Nephron (organoid): ENCODE measurements around the gene TULP4.

Experiments
- H3K27ac Mint-ChIP-seq, 3 experiments: 2 replicates each; pipeline ENCODE4 v1.8.0; 2020; ENCODE audit warnings: mixed read lengths in 3 of 3, mild to moderate bottlenecking in 2 of 3, moderate library complexity in 1 of 3
- H3K27me3 Mint-ChIP-seq: 2 replicates; pipeline ENCODE4 v1.8.0; 2021; ENCODE audit warnings: low read depth, mild to moderate bottlenecking, moderate library complexity, mixed read lengths
- H3K36me3 Mint-ChIP-seq: 2 replicates; pipeline ENCODE4 v1.8.0; 2020; ENCODE audit warnings: low read depth, mixed read lengths
- H3K4me1 Mint-ChIP-seq: 2 replicates; pipeline ENCODE4 v1.8.0; 2020; ENCODE audit warnings: mixed read lengths
- H3K4me3 Mint-ChIP-seq, 3 experiments: 2 replicates each; pipeline ENCODE4 v1.8.0; 2020; ENCODE audit warnings: mild to moderate bottlenecking in 3 of 3, mixed read lengths in 3 of 3, moderate library complexity in 2 of 3
- H3K9me3 Mint-ChIP-seq: 2 replicates; pipeline ENCODE4 v1.8.0; 2020; ENCODE audit warnings: mixed read lengths
- CTCF ChIP-seq, 3 experiments: fragments of 200-600 bp; sonication (generic); IDR thresholded peaks; one replicate each; pipeline ENCODE4 v1.5.0; 2021; ENCODE audit warnings: antibody characterized with exemption in 3 of 3; ENCODE audit not compliant: unreplicated experiment in 3 of 3

TULP4 gene

GRCh38 chr6:158431560-158431959 lies 119.3 kb downstream of the TULP4 start:
- peaks cover 6% of the 10 kb centered on the region for H3K9me3 Mint-ChIP-seq
- no peak overlapping the region for H3K4me3 Mint-ChIP-seq
- no peaks in the 10 kb centered on the region for H3K27me3 Mint-ChIP-seq
- H3K27ac Mint-ChIP-seq: no peak overlapping the region
- peaks cover 48% of the 10 kb centered on the region for H3K36me3 Mint-ChIP-seq
- TF ChIP-seq CTCF (IDR thresholded peaks at IDR 0.05; ENCODE audit: unreplicated experiment in 3 of 3): no peak
- no peaks in the 10 kb centered on the region for H3K4me1 Mint-ChIP-seq

GRCh38 chr6:158437571-158437970 lies 125.3 kb downstream of the TULP4 start:
- H3K27ac Mint-ChIP-seq: peak overlapping the region in 1 of 3 experiments; percentile 51
- TF ChIP-seq CTCF (IDR thresholded peaks at IDR 0.05; ENCODE audit: unreplicated experiment in 3 of 3): no peak
- peaks cover 29% of the 10 kb centered on the region for H3K36me3 Mint-ChIP-seq
- H3K4me3 Mint-ChIP-seq: no peak overlapping the region
- no peaks in the 10 kb centered on the region for H3K9me3 Mint-ChIP-seq
- no peaks in the 10 kb centered on the region for H3K27me3 Mint-ChIP-seq
- H3K4me1 Mint-ChIP-seq: peaks cover 22% of the 10 kb centered on the region

GRCh38 chr6:158438226-158438625 lies 126.0 kb downstream of the TULP4 start:
- H3K27ac Mint-ChIP-seq: peak overlapping the region in 2 of 3 experiments; percentile 80 to 85
- H3K4me1 Mint-ChIP-seq: peaks cover 22% of the 10 kb centered on the region
- H3K27me3 Mint-ChIP-seq: no peaks in the 10 kb centered on the region
- TF ChIP-seq CTCF (IDR thresholded peaks at IDR 0.05; ENCODE audit: unreplicated experiment in 3 of 3): no peak
- no peaks in the 10 kb centered on the region for H3K9me3 Mint-ChIP-seq
- no peak overlapping the region for H3K4me3 Mint-ChIP-seq
- H3K36me3 Mint-ChIP-seq: peaks cover 27% of the 10 kb centered on the region

GRCh38 chr6:158439255-158439654 lies 127.0 kb downstream of the TULP4 start:
- peak overlapping the region; percentile 75 to 93 (median 92) for H3K27ac Mint-ChIP-seq
- peaks cover 34% of the 10 kb centered on the region for H3K36me3 Mint-ChIP-seq
- no peak for TF ChIP-seq CTCF (IDR thresholded peaks at IDR 0.05; ENCODE audit: unreplicated experiment in 3 of 3)
- peaks cover 22% of the 10 kb centered on the region for H3K4me1 Mint-ChIP-seq
- H3K27me3 Mint-ChIP-seq: no peaks in the 10 kb centered on the region
- no peaks in the 10 kb centered on the region for H3K9me3 Mint-ChIP-seq
- H3K4me3 Mint-ChIP-seq: peak overlapping the region in 1 of 3 experiments; percentile 5

- Mint-ChIP-seq H3K27me3 (no peaks in the 10 kb centered on the region), H3K4me1 (peaks cover 27% of the 10 kb centered on the region), H3K36me3 (peaks cover 35% of the 10 kb centered on the region), H3K9me3 (no peaks in the 10 kb centered on the region), H3K27ac (peak overlapping the region; percentile 89 to 96 (median 89)), H3K4me3 (peak overlapping the region in 1 of 3 experiments; percentile 2)
- no peak for TF ChIP-seq CTCF (IDR thresholded peaks at IDR 0.05; ENCODE audit: unreplicated experiment in 3 of 3)
Observed at GRCh38 chr6:158441716-158442215, 129.5 kb downstream of the TULP4 start.

- Mint-ChIP-seq H3K27ac (peak overlapping the region; percentile 89 to 96 (median 89)), H3K4me1 (peaks cover 27% of the 10 kb centered on the region), H3K27me3 (no peaks in the 10 kb centered on the region), H3K36me3 (peaks cover 37% of the 10 kb centered on the region), H3K4me3 (no peak overlapping the region), H3K9me3 (no peaks in the 10 kb centered on the region)
- no peak for TF ChIP-seq CTCF (IDR thresholded peaks at IDR 0.05; ENCODE audit: unreplicated experiment in 3 of 3)
Observed at GRCh38 chr6:158442306-158442705, 130.0 kb downstream of the TULP4 start.
